PFSK-1 (cell line): ENCODE data around the gene TP53AIP1.

Experiments
- FOXP2 ChIP-seq: optimal IDR thresholded peaks from 2 replicates; pipeline ENCODE3; 2011; ENCODE audit warnings: borderline replicate concordance, control low read depth, inconsistent platforms; ENCODE audit not compliant: insufficient read depth; ENCODE audit errors: extremely low read length, extremely low read depth
- POLR2AphosphoS5 ChIP-seq: IDR thresholded peaks from 2 replicates; pipeline ENCODE4 v1.6.1; 2012; ENCODE audit warnings: low read depth, mild to moderate bottlenecking, control low read depth, low read length, moderate library complexity
- SIN3A ChIP-seq: IDR thresholded peaks from 2 replicates; pipeline ENCODE4 v1.6.1; 2012; ENCODE audit warnings: mild to moderate bottlenecking, low read length, moderate library complexity, borderline replicate concordance; ENCODE audit not compliant: insufficient read depth
- TAF1 ChIP-seq: IDR thresholded peaks from 2 replicates; pipeline ENCODE4 v1.6.1; 2012; ENCODE audit warnings: low read length, control low read depth, borderline replicate concordance; ENCODE audit not compliant: insufficient read depth

DNA sequence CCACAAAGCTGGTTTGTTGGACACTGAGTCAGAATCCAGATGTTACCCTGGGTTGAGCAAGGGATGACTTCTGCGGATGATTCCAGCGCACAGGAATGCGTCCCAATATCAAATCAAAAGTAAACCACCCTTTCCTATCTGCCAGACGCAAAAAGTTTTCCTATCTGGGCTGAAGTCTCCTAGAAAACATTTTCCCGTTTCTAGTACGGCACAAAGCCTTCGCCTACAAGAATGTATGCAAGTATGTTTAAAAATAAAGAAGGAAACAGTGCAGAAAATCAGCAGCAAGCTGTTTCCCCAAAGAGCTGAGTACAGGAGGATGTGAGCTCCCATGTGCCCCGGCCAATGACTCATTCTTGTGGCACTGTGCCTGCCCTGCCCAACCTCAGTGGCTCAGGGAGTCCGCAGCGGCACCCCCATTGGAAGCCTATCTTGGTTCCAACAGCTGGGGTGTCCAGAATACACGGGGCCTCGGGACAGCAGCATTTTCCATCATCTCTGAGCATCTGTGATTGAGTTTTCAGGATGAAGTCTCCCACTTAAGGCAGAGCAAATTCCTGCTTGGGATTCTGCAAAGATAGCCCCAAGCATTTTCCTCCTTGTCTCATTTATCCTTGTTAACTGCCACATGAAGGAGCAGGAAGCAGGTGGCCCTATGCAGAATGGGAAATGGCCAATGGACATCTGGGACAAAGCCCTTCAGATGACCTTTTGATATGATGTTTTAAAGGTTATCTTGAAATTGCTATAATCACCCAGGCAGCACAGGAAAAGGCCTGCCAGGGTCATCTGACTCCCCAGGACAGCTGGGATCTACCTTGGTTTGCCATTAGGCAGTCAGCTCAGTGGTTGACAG, 34.1 kb downstream of the TP53AIP1 start:
- no peak for TF ChIP-seq TAF1
- no peak for TF ChIP-seq POLR2AphosphoS5
- TF ChIP-seq SIN3A = no peak
- TF ChIP-seq FOXP2 = no peak
